B cell (primary cell): Measurements from ENCODE around the gene DDAH2. TPM values are rescaled to one million over a fixed set of nuclear protein-coding genes. Genes with fewer than 3 reads are reported as not detected.
A peak's percentile ranks its signal among the peaks of the same experiment; 100 is the strongest.

ENCODE experiments used
- ATAC-seq: fragments of 200-7000 bp; cut with Tn5 transposase; one replicate; pipeline ENCODE4 v1.10.0; 2021; ENCODE audit warnings: low read depth, mild to moderate bottlenecking, moderate number of reproducible peaks, moderate library complexity
- CTCF ChIA-PET: fragments of 350-600 bp; sonication (Branson Sonifier 250); formaldehyde crosslinking; loops from one replicate; lab custom pipeline; 2021; ENCODE audit warnings: antibody characterized with exemption, inconsistent platforms; lab: Charles Lee
- POLR2A ChIA-PET: fragments of 350-600 bp; sonication (Branson Sonifier 250); formaldehyde crosslinking; loops from one replicate; lab custom pipeline; 2021; ENCODE audit warnings: antibody characterized with exemption; lab: Charles Lee
- DNase-seq: peaks from one replicate; pipeline ENCODE4 v3.0.0; 2013
- H2AFZ ChIP-seq: 2 replicates; pipeline ENCODE4 v1.6.1; 2012; ENCODE audit warnings: mild to moderate bottlenecking, low read depth, low read length; ENCODE audit not compliant: insufficient read depth, poor library complexity, severe bottlenecking
- H3K27ac ChIP-seq, 2 donors: 1 replicate in 1 of 2; 2 replicates in 1 of 2; pipeline ENCODE4 v1.5.1; 2012 to 2013; ENCODE audit warnings: low read length in 2 of 2, mild to moderate bottlenecking in 2 of 2, moderate library complexity in 1 of 2
- H3K27me3 ChIP-seq, 4 experiments: fragments of 200-600 bp in 1 of 4; sonication (generic) in 1 of 4; replicated peaks in 1 of 4; 1 replicate in 2 of 4; 2 replicates in 2 of 4; pipeline versions ENCODE4 v1.6.1 to v1.7.0; 2013 to 2016; ENCODE audit warnings: low read length in 3 of 4, mild to moderate bottlenecking in 2 of 4, mixed read lengths in 1 of 4, moderate library complexity in 1 of 4; ENCODE audit not compliant: insufficient read depth in 4 of 4, control insufficient read depth in 3 of 4; ENCODE audit errors: control extremely low read depth in 1 of 4
- H3K36me3 ChIP-seq, 2 experiments: replicated peaks in 1 of 2; 1 replicate in 1 of 2; 2 replicates in 1 of 2; pipeline versions ENCODE4 v1.6.1 to v1.7.1; 2013; ENCODE audit warnings: low read length in 1 of 2; ENCODE audit not compliant: insufficient read depth in 2 of 2, control insufficient read depth in 1 of 2; ENCODE audit errors: control extremely low read depth in 1 of 2, extremely low read depth in 1 of 2
- H3K4me1 ChIP-seq, 2 donors: fragments of 200-600 bp in 1 of 2; sonication (generic) in 1 of 2; 1 replicate in 1 of 2; 2 replicates in 1 of 2; pipeline versions ENCODE4 v1.5.1 to v1.6.1; 2013 to 2017; ENCODE audit warnings: low read length in 2 of 2; ENCODE audit not compliant: control insufficient read depth in 2 of 2, insufficient read depth in 2 of 2
- H3K4me2 ChIP-seq: replicated peaks from 2 replicates; pipeline ENCODE3; 2012; ENCODE audit warnings: mild to moderate bottlenecking, low read depth, low read length; ENCODE audit not compliant: poor library complexity, severe bottlenecking
- H3K4me3 ChIP-seq, 5 experiments: fragments of 200-600 bp in 1 of 5; sonication (generic) in 1 of 5; 1 replicate in 3 of 5; 2 replicates in 2 of 5; pipeline versions ENCODE4 v1.5.1 to v1.7.0; 2011 to 2016; ENCODE audit warnings: low read length in 4 of 5, mild to moderate bottlenecking in 4 of 5, low read depth in 2 of 5, control low read depth in 1 of 5, moderate library complexity in 1 of 5; ENCODE audit not compliant: insufficient read depth in 1 of 5; ENCODE audit errors: control extremely low read depth in 1 of 5, extremely low read depth in 1 of 5
- H3K79me2 ChIP-seq: fragments of 200-600 bp; sonication (generic); one replicate; pipeline ENCODE4 v1.6.0; 2016; ENCODE audit warnings: low read length; ENCODE audit not compliant: control insufficient read depth, insufficient read depth
- H3K9ac ChIP-seq: fragments of 200-600 bp; sonication (generic); 2 replicates; pipeline ENCODE4 v1.6.1; 2017; ENCODE audit warnings: mild to moderate bottlenecking, low read length, moderate library complexity
- H3K9me3 ChIP-seq, 3 donors: one replicate each; pipeline versions ENCODE4 v1.6.1 to v1.7.1; 2013; ENCODE audit warnings: low read length in 2 of 3; ENCODE audit not compliant: control insufficient read depth in 2 of 3, insufficient read depth in 1 of 3; ENCODE audit errors: control extremely low read depth in 1 of 3
- H4K20me1 ChIP-seq: 2 replicates; pipeline ENCODE4 v1.6.0; 2012; ENCODE audit warnings: mild to moderate bottlenecking, low read length; ENCODE audit not compliant: insufficient read depth, control insufficient read depth, poor library complexity, severe bottlenecking
- H3K27ac Mint-ChIP-seq: one replicate; pipeline ENCODE4 v1.8.0; 2021; ENCODE audit warnings: mixed read lengths
- H3K27me3 Mint-ChIP-seq: one replicate; pipeline ENCODE4 v1.8.0; 2021; ENCODE audit warnings: mixed read lengths
- H3K4me1 Mint-ChIP-seq: one replicate; pipeline ENCODE4 v1.8.0; 2021; ENCODE audit warnings: mixed read lengths
- H3K4me3 Mint-ChIP-seq: one replicate; pipeline ENCODE4 v1.8.0; 2021; ENCODE audit warnings: mixed read lengths
- H3K9me3 Mint-ChIP-seq: one replicate; pipeline ENCODE4 v1.8.0; 2022; ENCODE audit warnings: mixed read lengths; ENCODE audit not compliant: insufficient read depth
- EZH2 ChIP-seq: IDR thresholded peaks from 2 replicates; pipeline ENCODE4 v1.6.1; 2012; ENCODE audit warnings: borderline replicate concordance, low read depth, mild to moderate bottlenecking, moderate library complexity, low read length; ENCODE audit not compliant: insufficient read depth, poor library complexity, severe bottlenecking
- WGBS: methylation state at CpG from one replicate; pipeline ENCODE4 v1.1.5; 2013; ENCODE audit warnings: missing lambda C conversion rate; ENCODE audit not compliant: insufficient coverage; 5-methylcytosine and 5-hydroxymethylcytosine counted together
- intact Hi-C: fragments of 100-400 bp; cut with micrococcal nuclease; formaldehyde crosslinking; loops from one replicate; pipeline ENCODE4 v1.10.0; 2022
- polyA plus RNA-seq: library from polyadenylated mRNA; depleted of rRNA; stranded (reverse); fragments of >200 nt; gene quantifications from 2 replicates; pipeline ENCODE4 v1.2.3, GENCODE V29; 2012
- total RNA-seq, 2 donors: library from RNA; stranded (reverse); fragments of 120-200 nt in 1 of 2; gene quantifications; 1 replicate in 1 of 2; 2 replicates in 1 of 2; pipeline versions ENCODE4 v1.2.3 to v1.2.4, GENCODE V29; 2013 to 2022
- TF ChIP-seq, protein P1 (sequence below): fragments of 200-600 bp; IDR thresholded peaks from one replicate; pipeline ENCODE4 v1.8.0; 2022; ENCODE audit warnings: antibody characterized with exemption, mild to moderate bottlenecking

The DDAH2 gene
- total and polyA plus RNA-seq, 2 donors (not counting 1 experiment from before 2014, with no cell fraction given): 59.2 to 87.2 TPM

DNA sequence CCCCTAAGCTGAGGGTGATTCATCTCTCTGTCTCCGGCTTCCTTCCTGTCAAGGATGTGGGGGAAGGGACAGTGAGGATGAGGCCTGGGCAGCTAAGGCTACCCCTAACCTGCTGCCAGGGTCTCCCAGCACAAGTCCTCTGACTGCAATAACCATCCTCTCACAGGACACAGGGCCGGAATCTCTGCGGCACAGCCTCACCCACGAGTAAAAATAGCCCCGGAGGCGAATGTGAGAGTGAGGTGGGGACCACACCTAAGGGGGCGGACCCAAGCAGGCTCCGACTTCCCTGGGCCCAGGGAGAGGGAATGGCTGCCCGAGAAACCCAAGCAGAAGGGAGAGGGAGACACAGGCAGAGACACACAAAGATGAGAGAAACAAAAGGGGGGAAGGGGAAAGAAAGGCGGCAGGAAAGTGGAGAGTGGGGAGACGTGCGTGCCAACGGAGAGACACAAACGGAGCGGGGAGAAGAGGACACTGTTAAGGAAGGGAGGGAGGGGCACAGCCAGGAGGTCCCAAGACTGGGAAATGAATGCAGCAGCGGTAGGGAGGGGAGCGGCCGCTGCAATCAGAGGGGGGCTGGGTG is 5.8 kb upstream of the DDAH2 start:
- Histone ChIP-seq H3K9me3 (no peaks in the 10 kb centered on the region), H3K9ac (peak overlapping the region; percentile 91), H3K27me3 (no peaks in the 10 kb centered on the region), H3K79me2 (peaks cover 42% of the 10 kb centered on the region), H3K36me3 (peaks cover 4 to 39% of the 10 kb centered on the region in 2 experiments), H3K4me3 (peak overlapping the region; percentile 73 to 99 (median 87)), H3K4me2 (peak overlapping the region; percentile 82), H4K20me1 (peaks cover 15% of the 10 kb centered on the region), H3K4me1 (peaks cover 50 to 58% of the 10 kb centered on the region in 2 donors), H2AFZ (peak overlapping the region; percentile 63), H3K27ac (peak overlapping the region; percentile 81 to 96)
- Mint-ChIP-seq H3K27me3 (no peaks in the 10 kb centered on the region), H3K9me3 (no peaks in the 10 kb centered on the region), H3K4me1 (peaks cover 80% of the 10 kb centered on the region), H3K27ac (peak overlapping the region; percentile 91), H3K4me3 (peak overlapping the region; percentile 100)
- ChIA-PET CTCF (interaction anchor here (0.9 to 7.8 kb wide), 5 partner anchors 6 to 218 kb away, joined by 3 to 90 read pairs (median 46); partner anchors contain the start of gene DDAH2), POLR2A (interaction anchor here (0.5 to 2.2 kb wide), 11 partner anchors 31 to 1886 kb away, joined by 3 to 9 read pairs (median 5); partner anchors contain the start of genes ABHD16A, BAG6, HSPA1A and HSPA1L)
- 1% methylated on average over 11 of the region's 18 CpGs for WGBS
- intact Hi-C loops: loop anchor here (5.0 to 10.0 kb wide), 5 partner anchors 68 to 460 kb away; partner anchors contain the start of genes CSNK2B, DDX39B, DXO and EHMT2
- DNase-seq (peak; percentile 50), ATAC-seq (peak; percentile 26)
- no peak for TF ChIP-seq EZH2
- TF ChIP-seq, protein P1, sequence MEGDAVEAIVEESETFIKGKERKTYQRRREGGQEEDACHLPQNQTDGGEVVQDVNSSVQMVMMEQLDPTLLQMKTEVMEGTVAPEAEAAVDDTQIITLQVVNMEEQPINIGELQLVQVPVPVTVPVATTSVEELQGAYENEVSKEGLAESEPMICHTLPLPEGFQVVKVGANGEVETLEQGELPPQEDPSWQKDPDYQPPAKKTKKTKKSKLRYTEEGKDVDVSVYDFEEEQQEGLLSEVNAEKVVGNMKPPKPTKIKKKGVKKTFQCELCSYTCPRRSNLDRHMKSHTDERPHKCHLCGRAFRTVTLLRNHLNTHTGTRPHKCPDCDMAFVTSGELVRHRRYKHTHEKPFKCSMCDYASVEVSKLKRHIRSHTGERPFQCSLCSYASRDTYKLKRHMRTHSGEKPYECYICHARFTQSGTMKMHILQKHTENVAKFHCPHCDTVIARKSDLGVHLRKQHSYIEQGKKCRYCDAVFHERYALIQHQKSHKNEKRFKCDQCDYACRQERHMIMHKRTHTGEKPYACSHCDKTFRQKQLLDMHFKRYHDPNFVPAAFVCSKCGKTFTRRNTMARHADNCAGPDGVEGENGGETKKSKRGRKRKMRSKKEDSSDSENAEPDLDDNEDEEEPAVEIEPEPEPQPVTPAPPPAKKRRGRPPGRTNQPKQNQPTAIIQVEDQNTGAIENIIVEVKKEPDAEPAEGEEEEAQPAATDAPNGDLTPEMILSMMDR: no peak
